Right kidney (tissue), 1 donor: Measurements from ENCODE around the gene ABHD14A.

ENCODE experiments used
- DNase-seq: peaks from one replicate; pipeline ENCODE4 v3.0.0-alpha.2; 2016

ABHD14A gene

GRCh38 chr3:52017586-52017985, 42.7 kb downstream of the ABHD14A start:
- no peak for DNase-seq

GRCh38 chr3:52018319-52019000, 43.6 kb downstream of the ABHD14A start:
- no peak for DNase-seq

- DNase-seq = no peak
Observed at GRCh38 chr3:52019352-52020080, 44.7 kb downstream of the ABHD14A start.

- no peak for DNase-seq
Observed at GRCh38 chr3:52020796-52021195, 45.9 kb downstream of the ABHD14A start.

- no peak for DNase-seq
Observed at GRCh38 chr3:52021489-52022268, 46.8 kb downstream of the ABHD14A start.

- no peak for DNase-seq
Observed at GRCh38 chr3:52022323-52023100, 47.6 kb downstream of the ABHD14A start.

GRCh38 chr3:52023101-52023770, 48.4 kb downstream of the ABHD14A start:
- DNase-seq = no peak

GRCh38 chr3:52023860-52024764, 49.2 kb downstream of the ABHD14A start:
- DNase-seq = no peak

- DNase-seq = no peak
Observed at GRCh38 chr3:52024765-52025452, 50.0 kb downstream of the ABHD14A start.

GRCh38 chr3:52025453-52025852, 50.6 kb downstream of the ABHD14A start:
- DNase-seq = no peak

GRCh38 chr3:52026041-52026440, 51.2 kb downstream of the ABHD14A start:
- no peak for DNase-seq

GRCh38 chr3:52028572-52028971, 53.7 kb downstream of the ABHD14A start:
- no peak for DNase-seq

GRCh38 chr3:52029053-52029452, 54.2 kb downstream of the ABHD14A start:
- DNase-seq = no peak

GRCh38 chr3:52029535-52029934, 54.7 kb downstream of the ABHD14A start:
- DNase-seq = no peak
